ENCODE results near the gene EOLA1.
A peak's percentile ranks its signal among the peaks of the same experiment; 100 is the strongest.
"Not testable (repeated sequence)": the region's sequence is repeated elsewhere in the genome, so short reads cannot be mapped to it uniquely, and the experiment has no call there.

The EOLA1 gene

GRCh38 chrX:149513825-149514428, 26.9 kb upstream of the EOLA1 start:
- no peak for DNase-seq (ENCODE audit: low read depth)

DNA sequence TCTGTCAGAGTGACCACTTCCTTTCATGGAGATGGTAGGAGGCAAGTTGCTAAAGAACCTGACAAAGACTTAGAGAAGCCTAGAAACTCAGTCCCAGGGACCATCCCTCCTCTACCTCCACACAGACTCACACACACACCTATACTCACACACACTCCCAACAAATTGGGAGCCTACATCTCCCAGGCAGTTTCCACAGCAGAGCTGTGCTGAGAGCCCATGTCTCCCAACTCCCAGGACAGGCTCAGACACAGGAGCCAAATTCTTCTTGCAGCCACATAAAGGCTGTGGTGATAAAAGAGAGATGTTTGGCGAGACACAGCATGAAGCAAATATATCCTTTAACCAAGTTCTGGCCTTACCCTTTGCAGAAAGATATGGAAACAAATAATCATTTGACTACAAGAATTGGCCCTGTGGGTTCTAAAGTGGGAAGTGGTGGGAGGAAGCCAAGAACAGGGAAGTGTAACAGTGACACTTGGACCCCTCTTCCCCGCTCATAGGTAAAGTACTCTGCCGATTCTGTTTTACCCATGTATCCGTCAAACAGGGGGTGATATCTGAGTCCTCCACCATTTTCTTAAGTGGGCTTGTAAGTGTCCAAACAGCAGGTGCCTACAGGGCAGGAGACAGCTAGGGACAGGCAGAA, 24.7 kb upstream of the EOLA1 start:
- no peak for DNase-seq (ENCODE audit: low read depth)

DNA sequence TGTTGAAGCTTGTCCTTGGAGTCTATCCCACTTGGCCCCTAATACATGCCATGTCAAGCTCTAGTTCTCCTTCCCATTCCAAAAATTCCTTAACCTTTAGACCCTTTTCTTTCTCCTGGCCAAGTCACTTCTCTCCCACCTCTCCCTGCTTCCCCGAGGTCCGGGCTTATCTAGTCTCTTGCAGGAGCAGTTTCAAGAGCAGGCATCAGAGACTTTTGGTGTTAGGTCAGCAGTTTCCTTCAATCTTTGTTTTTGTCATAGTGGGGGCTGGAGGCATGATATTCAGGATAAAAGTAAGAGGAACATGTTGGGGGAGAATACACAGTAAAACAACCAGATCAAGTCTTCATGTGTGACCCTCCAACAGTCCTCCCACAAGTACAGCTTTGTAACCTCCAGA, 24.2 kb upstream of the EOLA1 start:
- DNase-seq (ENCODE audit: low read depth) = no peak

DNA sequence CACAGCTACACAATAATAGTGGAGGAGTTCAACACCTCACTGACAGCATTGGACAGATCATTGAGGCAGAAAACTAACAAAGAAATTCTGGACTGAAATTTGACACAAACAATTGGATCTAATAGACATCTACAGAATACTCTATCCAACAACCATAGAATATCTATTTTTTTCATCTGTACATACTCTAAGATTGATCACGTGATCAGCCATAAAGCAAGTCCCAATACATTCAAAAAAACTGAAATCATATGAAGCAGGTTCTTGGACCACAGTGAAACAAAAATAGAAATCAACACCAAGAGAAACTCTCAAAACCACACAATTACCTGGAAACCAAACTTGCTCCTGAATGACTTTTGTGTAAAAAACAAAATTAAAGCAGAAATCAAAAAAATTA, 23.5 kb upstream of the EOLA1 start:
- no peak for DNase-seq (ENCODE audit: low read depth)

DNA sequence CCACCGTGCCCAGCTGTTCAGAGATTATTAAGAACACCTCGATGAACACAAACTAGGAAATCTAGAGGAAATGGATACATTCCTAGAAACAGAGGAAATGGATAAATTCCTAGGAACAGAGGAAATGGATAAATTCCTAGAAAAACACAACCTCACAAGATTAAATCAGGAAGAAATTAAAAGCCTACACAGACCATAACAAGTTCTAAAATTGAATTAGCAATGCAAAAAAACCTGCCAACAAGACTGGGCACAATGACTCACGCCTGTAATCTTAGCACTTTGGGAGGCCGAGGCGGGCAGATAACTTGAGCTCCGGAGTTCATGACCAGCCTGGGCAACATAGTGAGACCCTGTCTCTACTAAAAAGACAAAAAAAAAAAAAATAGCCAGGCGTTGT, 22.6 kb upstream of the EOLA1 start:
- DNase-seq (ENCODE audit: low read depth) = no peak

GRCh38 chrX:149520636-149521277, 20.1 kb upstream of the EOLA1 start:
- DNase-seq (ENCODE audit: low read depth) = not testable (repeated sequence)

DNA sequence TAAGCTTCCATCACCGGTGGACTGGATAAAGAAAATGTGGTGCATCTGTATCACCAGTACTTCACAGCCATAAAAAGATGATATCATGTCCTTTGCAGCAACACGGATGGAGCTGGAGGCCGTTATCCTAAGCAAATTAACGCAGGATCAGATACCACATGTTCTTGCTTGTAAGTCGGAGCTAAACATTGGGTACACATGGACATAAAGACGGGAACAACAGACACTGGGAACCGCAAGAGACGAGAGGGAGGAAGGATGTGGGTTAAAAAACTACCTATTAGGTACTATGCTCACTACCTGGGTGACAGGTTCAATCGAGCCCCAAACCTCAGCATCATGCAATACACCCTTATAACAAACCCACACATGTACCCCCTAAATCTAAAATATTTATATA, 19.4 kb upstream of the EOLA1 start:
- DNase-seq (ENCODE audit: low read depth) = no peak

- no peak for DNase-seq (ENCODE audit: low read depth)
Observed at GRCh38 chrX:149522916-149523315, 17.9 kb upstream of the EOLA1 start.

DNA sequence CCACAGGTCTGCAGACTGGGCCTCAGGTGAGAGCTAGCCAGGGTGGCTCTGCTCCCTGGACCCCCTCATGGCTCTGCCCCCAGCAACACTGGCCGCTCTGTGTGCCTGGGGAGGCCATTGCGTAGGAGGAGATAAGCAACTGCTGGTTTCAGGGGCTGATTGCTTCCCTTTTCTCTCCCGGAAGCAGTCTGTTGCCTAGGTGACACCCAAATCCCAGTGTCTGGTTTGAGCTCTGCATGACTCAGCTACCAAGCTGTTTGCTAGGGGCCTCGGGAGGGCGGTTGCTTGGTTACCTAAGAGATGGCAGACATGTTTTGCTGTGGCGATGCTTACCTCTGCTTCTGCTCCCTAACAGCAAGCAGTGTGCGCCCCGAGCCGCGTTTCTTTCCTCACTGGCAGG, 15.4 kb upstream of the EOLA1 start:
- not testable (repeated sequence) for DNase-seq (ENCODE audit: low read depth)

DNA sequence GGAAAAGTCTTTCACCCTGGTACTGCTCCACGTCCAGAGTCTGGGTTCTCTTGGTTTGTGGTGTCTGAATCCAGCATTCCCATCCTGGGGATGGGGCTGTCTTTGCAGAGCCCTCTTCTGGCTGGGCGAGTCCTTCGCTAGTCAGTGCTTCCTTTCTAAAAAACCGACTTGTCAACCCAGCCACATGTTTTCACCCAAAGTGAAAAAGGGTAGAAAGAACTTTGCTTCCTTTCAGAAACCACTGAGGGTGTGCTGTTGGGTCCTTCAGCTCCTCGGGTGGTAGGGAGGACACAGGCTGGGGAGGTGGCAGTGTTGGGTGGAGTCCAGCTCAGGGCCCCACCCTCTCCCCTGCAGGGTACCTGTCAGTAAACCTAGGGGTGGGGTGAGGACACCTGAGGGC, 14.9 kb upstream of the EOLA1 start:
- not testable (repeated sequence) for DNase-seq (ENCODE audit: low read depth)

DNA sequence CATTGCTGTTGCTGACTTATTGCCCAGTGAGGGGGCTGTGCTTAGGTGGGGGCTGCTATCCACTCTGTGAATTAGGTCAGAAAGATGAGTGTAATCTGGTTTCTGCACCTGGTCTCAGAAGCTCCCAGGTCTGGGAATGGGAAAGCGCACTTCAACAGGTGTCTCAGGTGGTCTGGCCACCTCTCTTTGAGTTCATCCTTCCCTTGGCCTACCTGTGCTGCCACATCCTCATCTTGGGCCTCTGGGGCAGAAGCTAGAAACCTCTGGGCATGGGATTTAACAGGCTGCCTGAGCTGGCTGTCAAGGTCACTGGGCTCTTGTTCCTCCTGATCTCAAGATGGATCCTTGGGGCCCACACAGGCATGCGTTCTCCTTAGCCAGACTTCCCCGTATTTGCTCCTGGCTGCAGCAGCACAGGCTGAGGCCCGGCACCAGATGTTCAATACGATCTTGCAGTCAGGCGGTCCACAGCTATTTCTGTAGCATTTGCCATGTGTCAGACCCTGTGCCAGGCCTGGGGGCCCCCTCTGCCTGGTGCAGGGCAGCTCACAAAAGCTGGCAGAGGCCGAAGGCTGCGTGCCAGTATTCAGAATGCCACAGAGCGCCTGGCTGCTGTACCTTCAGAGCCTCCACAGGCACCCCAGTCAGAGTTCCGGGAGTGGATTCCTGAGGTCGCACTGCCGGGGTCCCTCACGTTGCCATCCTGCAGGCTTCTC, 14.3 kb upstream of the EOLA1 start:
- not testable (repeated sequence) for DNase-seq (ENCODE audit: low read depth)

- DNase-seq (ENCODE audit: low read depth) = no peak
Observed at GRCh38 chrX:149527705-149528104, 13.1 kb upstream of the EOLA1 start.

- no peak for DNase-seq (ENCODE audit: low read depth)
Observed at GRCh38 chrX:149528381-149528780, 12.4 kb upstream of the EOLA1 start.

DNA sequence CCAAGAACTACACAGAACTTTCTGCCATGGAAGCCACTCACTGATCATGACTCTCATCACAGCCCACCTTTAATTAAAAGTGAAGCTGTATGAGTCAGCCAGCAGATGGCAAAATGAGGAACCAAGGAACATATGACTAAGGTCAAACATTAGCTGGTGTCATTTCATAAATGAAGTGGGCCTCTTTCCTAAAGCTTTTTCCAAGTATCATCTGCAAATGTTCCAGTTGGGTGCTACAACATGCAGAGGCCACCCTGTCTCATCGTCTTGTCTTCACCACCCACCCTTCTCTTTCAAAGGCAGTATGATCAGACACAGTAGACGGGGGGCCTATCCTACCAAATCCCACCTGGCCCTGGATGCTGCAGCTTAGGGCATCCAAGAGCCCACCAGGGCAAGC, 9.2 kb upstream of the EOLA1 start:
- no peak for DNase-seq (ENCODE audit: low read depth)

DNA sequence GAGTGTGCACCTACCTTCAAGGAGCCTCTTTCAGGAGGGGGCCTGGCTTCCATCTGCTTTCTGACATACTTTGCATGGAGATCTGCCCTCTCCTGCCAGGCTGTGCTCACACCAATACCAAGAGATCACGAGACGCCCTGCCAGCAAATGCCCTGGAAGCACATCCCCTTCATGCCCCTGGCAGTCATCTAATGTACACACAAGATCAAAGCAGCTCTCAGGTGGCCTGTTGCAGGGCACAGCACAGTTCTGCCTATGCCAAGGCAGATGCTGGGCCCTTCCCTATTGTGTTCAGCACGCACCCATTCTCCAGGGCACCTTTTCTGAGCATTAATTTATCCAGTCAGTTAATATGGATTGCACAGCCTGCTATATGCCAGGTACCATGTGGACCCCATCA, 7.9 kb upstream of the EOLA1 start:
- not testable (repeated sequence) for DNase-seq (ENCODE audit: low read depth)

GRCh38 chrX:149533999-149534398, 6.8 kb upstream of the EOLA1 start:
- not testable (repeated sequence) for DNase-seq (ENCODE audit: low read depth)

DNA sequence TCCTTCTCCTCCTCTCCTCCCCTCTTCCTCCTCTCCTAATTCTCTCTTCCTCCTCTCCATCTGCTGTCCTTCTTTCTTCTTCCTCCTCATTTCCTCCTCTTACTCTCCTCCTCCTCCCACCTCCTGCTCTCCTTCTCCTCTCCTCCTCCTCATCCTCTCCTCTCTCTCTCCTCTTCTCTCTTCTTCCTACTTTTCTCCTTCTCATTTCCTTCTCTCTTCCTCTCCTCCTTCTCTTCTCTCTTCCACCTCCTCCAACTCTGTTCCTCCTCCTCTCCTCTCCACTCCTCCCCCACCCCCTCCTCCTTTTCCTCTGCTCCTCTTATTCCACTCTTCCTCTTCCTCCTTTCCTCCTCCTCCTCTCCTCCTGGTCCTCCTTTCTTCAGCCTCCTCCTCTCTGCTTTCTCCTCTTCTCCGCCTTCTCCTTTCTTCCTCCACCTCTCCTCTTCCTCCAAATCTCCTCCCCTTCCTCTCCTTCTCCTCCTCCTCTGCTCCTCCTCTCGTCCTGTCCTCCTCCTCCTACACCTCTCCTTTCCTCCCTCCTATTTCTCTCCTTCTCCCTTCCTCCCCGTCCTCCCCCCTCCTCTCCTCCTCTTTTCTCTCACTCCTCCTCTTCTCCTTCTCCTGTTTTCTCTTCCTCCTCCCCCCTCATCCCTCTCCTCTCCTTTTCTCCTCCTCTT, 5.7 kb upstream of the EOLA1 start:
- not testable (repeated sequence) for DNase-seq (ENCODE audit: low read depth)

DNA sequence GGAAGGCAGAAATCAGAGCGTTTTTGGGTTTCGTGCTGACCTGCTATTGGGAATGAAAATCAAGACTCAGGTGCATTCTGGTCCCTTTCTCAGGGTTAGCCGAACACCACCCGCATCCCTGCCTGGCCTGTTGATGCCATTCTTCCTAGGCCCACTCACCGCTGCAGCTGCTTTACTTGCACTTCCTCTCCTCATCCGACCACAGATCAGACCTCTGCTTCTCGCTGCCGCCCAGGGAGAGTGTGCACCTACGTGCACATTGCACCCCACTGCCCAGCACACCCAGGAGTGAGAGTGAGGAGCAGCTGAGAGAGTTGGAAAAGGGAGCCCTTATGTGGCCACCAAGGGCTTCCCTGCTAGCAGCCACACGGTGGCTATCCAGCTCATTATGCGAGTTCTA, 3.3 kb upstream of the EOLA1 start:
- not testable (repeated sequence) for DNase-seq (ENCODE audit: low read depth)

GRCh38 chrX:149539283-149540130, 1.3 kb upstream of the EOLA1 start:
- DNase-seq (ENCODE audit: low read depth) = peak; percentile 32

GRCh38 chrX:149540131-149540620, 636 bp upstream of the EOLA1 start:
- DNase-seq (ENCODE audit: low read depth) = peak; percentile 62

GRCh38 chrX:149541521-149542047, 772 bp downstream of the EOLA1 start:
- no peak for DNase-seq (ENCODE audit: low read depth)
